Esophagus squamous epithelium (tissue), 4 donors: ENCODE results near the gene TDRD5.

ENCODE experiments used
- CTCF ChIP-seq, 6 experiments: fragments of 450-650 bp in 4 of 6; fragments of 200-600 bp in 2 of 6; sonication (generic) in 2 of 6; IDR thresholded peaks; one replicate each; pipeline ENCODE4 v1.5.1; 2016 to 2019; ENCODE audit warnings: antibody characterized with exemption in 6 of 6, mild to moderate bottlenecking in 4 of 6, moderate library complexity in 4 of 6
- POLR2A ChIP-seq, 4 donors: fragments of 450-650 bp; IDR thresholded peaks; one replicate each; pipeline ENCODE4 v1.6.1; 2017; ENCODE audit warnings: antibody characterized with exemption in 4 of 4, mild to moderate bottlenecking in 4 of 4, moderate library complexity in 3 of 4

GRCh38 chr1:179590671-179591070, 961 bp upstream of the TDRD5 start:
- TF ChIP-seq CTCF (IDR thresholded peaks at IDR 0.05) (no peak), POLR2A (IDR thresholded peaks at IDR 0.05) (no peak)
